ENCODE measurements around the gene DPP9. TPM values are rescaled to one million over a fixed set of nuclear protein-coding genes. Genes with fewer than 3 reads are reported as not detected.

DPP9 gene
- total and polyA plus RNA-seq, 2 of the 13 experiments (the other 11 are each of a cell fraction or from before 2014, with no cell fraction given) = 8.4 to 25.8 TPM

GRCh38 chr19:4669723-4670480 is 53.7 kb downstream of the DPP9 start, which contains the start of gene MYDGF (continued):
- TF ChIP-seq FOXP4 (CRISPR knock-in tag; IDR thresholded peaks at IDR 0.05) (no peak), ZBTB37 (CRISPR knock-in tag; IDR thresholded peaks at IDR 0.05) (no peak), POLR2AphosphoS5 (IDR thresholded peaks at IDR 0.05; ENCODE audit: low read depth, low read length) (peak; percentile 72), PHB2 (IDR thresholded peaks at IDR 0.05; ENCODE audit: partially characterized antibody) (no peak), HMGXB4 (CRISPR knock-in tag; IDR thresholded peaks at IDR 0.05; ENCODE audit: borderline replicate concordance in 1 of 2, low read depth in 1 of 2) (peak; percentile 53 to 93; a peak in 3 of 4 replicates), ZFX (CRISPR knock-in tag; IDR thresholded peaks at IDR 0.05; ENCODE audit: low read depth) (peak; percentile 97), ZNF720 (CRISPR knock-in tag; IDR thresholded peaks at IDR 0.05) (no peak), ZNF605 (CRISPR knock-in tag; IDR thresholded peaks at IDR 0.05) (no peak), PITX1 (CRISPR knock-in tag; IDR thresholded peaks at IDR 0.05) (no peak), ZNF7 (CRISPR knock-in tag; IDR thresholded peaks at IDR 0.05) (no peak), ATRX (CRISPR knock-in tag; IDR thresholded peaks at IDR 0.05; ENCODE audit: borderline replicate concordance) (no peak), ZNF83 (CRISPR knock-in tag; IDR thresholded peaks at IDR 0.05; ENCODE audit: borderline replicate concordance) (no peak), HHEX (CRISPR knock-in tag; IDR thresholded peaks at IDR 0.05) (no peak), FUBP1 (CRISPR knock-in tag; IDR thresholded peaks at IDR 0.05; ENCODE audit: borderline replicate concordance) (no peak), ZNF567 (CRISPR knock-in tag; IDR thresholded peaks at IDR 0.05; ENCODE audit: borderline replicate concordance) (no peak), YEATS2 (CRISPR knock-in tag; IDR thresholded peaks at IDR 0.05; ENCODE audit: borderline replicate concordance) (peak; percentile 68; the same call in 1 of the 2 replicates), FOXC1 (CRISPR knock-in tag; IDR thresholded peaks at IDR 0.05; ENCODE audit: borderline replicate concordance) (peak; percentile 62; the same call in 1 of the 2 replicates), ZNF20 (CRISPR knock-in tag; IDR thresholded peaks at IDR 0.05) (0 out of 2 replicates have a peak, but pooled peaks have one; percentile 37), ZMAT5 (CRISPR knock-in tag; IDR thresholded peaks at IDR 0.05; ENCODE audit: borderline replicate concordance, low read depth) (no peak), ZNF747 (CRISPR knock-in tag; IDR thresholded peaks at IDR 0.05; ENCODE audit: borderline replicate concordance) (0 out of 2 replicates have a peak, but pooled peaks have one; percentile 28), ZNF263 (CRISPR knock-in tag; IDR thresholded peaks at IDR 0.05) (peak; percentile 73), SMYD3 (CRISPR knock-in tag; IDR thresholded peaks at IDR 0.05) (no peak)
